HTR-8/SVneo (cell line): ENCODE data around the gene HLA-F.

Source experiments
- DNase-seq: peaks from one replicate; pipeline ENCODE4 v3.0.0; 2011; ENCODE audit warnings: low spot score, mixed read lengths; ENCODE audit not compliant: insufficient read length
- FAIRE-seq: peaks from 2 replicates; lab custom pipeline; 2011; peaks lifted over from hg19 to GRCh38; lab: Jason Lieb, UNC

Gene HLA-F

DNA sequence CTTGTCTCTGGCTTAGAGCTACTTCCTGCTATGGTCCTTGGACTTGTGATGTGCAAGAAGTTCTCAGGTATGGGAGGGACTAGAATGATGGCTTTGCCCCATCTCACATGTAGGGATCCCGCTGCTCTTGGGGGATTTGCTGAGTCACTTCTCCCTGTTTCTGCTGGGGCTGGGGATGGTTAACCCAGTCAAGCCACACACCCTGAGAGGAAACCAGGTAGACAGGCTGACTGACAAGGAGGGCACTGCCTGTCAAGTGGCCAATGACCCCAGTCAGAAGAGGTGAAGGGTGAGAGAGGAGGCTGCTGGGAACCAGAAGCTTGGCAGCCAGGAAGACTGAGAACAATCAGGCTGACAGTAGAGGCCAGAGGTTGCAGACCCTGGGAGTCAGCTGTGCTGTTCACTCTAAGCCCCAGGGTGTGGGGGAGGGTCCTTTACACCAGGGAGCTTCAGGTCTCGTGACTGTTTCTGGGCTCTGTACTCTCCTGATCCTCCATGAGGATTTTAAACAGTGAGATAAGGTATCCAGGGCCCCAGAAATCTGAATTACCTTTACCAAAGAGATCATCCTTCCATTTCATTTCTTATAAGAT lies 34.6 kb downstream of the HLA-F start:
- DNase-seq (no peak), FAIRE-seq (no peak)

DNA sequence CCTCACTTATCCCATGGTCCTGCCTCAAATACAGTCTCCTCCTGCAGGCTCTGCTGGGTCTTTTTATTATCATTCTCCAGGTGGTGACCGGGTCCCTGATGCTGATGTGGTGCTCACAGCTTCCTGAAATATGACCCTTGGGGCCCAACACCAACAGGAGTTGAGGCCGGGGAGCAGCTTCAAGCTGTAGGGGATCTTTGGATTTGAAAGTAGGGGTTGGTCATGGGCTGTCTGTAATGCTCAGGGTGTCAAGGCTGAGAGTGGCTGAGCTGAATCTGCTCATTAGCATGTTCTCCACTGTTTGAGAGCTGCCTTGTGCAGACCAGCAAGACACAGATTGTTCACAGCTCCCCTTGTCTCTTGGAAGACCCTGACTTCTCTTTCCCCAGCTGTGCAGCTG lies 35.5 kb downstream of the HLA-F start:
- FAIRE-seq (no peak), DNase-seq (no peak)

GRCh38 chr6:29759457-29759856 lies 36.2 kb downstream of the HLA-F start:
- FAIRE-seq (no peak), DNase-seq (no peak)

DNA sequence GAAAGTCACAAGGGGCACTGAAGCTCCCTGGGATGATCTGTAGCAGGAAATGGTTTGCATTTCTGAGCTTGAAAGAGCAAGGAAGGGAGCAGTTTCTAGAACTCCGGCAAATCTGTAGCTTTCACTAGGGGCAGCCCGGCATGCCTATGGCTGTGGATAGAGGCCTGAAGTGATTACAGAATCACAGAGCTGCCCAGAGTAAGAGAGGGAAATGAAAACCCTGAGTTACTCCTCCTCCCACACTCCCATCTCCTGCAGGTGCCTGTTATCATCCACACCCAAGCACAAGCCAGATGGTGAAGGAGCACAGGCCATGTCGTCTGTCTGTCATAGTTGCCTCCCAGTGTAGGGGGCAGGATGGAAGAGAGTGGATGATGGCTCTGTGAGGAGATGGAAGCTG lies 37.1 kb downstream of the HLA-F start:
- DNase-seq (no peak), FAIRE-seq (no peak)

DNA sequence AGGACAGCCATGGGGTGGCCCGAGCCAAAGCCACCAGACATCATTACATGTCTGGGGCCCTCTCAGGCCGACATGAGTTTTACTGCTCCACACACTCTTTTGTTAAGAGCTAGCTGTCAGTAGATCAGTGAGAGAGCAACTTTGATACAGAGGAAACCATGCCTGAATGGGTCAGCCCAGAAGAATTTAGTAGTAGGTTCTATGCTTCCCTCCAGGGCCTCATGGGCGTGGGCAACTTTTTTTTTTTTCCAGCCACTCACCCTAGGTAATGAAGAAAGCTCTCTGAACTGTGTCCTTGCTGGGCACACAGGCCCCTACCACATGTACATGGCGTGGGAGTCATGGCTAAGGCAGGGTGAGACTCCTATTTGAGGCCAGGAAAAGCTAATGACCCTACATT lies 38.8 kb downstream of the HLA-F start:
- FAIRE-seq: no peak
- no peak for DNase-seq

DNA sequence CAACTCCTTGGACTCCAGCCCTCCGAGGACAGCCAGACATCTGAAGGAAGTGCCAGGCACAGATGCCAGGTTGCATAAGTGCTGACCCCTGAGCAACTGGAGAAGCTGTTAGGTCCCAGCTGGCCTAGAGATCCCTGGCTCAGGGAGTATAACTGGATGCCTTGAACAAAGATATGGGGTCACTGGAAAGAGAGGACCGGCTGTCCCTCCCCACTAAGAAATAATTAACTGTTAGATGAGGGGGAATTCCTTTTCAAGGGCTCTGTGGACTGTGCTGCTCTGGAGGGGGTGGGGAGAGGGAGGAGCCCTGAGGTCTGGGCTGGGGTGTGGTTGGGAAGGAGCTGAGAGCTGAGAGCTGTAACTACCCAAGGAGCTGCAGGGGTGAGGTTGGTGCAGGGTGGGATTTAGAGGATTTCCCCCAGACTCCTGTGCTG lies 39.6 kb downstream of the HLA-F start:
- DNase-seq: no peak
- FAIRE-seq: no peak

- DNase-seq (no peak), FAIRE-seq (no peak)
Observed at GRCh38 chr6:29763491-29764289, 40.5 kb downstream of the HLA-F start.

GRCh38 chr6:29764422-29765196 lies 41.4 kb downstream of the HLA-F start:
- no peak for DNase-seq
- FAIRE-seq: no peak

DNA sequence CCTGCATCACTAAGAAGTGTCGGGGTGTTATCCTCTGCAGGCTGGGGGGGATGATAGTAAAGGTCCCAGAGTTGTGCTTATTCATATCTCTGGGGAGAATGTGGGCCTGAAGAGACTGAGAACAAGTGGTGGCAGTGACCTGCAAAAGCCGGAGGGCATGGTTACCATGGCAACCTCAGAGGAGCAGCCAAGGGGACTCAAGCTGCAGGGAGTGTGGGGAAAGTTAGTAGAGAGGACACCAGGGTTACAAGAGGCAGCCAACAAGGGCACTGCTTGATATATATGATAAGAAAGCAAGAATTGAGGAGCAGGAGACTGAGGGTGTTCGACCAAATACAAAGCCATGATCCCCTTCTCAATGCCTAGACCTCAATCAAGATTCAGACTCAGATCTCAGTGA lies 46.1 kb downstream of the HLA-F start:
- DNase-seq: no peak
- no peak for FAIRE-seq

DNA sequence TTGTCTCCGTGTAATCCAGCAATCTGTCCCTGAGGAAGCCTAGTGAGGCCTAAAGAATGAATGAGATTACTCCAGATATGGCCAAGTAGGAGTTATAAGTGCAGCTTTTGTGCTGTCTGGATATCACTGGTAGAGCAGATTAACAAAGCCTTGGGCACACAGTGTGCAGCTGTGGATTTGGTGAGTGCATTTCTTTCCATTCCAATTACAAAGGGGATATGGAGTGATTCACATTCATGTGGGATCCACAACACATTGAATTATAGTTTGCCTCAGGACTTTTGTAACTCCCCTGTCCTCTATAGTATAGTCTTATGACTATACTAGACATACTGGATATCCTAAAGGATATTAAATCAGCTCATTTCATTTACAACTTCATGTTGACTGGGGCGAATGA lies 47.1 kb downstream of the HLA-F start:
- FAIRE-seq (no peak), DNase-seq (no peak)

- FAIRE-seq: no peak
Observed at GRCh38 chr6:29776684-29777083, 53.5 kb downstream of the HLA-F start.

More at GRCh38 chr6:29776684-29777083, 53.5 kb downstream of the HLA-F start:
- no peak for DNase-seq
